ENCODE data around the gene PLXDC1.
A peak's percentile ranks its signal among the peaks of the same experiment; 100 is the strongest.

PLXDC1 gene

DNA sequence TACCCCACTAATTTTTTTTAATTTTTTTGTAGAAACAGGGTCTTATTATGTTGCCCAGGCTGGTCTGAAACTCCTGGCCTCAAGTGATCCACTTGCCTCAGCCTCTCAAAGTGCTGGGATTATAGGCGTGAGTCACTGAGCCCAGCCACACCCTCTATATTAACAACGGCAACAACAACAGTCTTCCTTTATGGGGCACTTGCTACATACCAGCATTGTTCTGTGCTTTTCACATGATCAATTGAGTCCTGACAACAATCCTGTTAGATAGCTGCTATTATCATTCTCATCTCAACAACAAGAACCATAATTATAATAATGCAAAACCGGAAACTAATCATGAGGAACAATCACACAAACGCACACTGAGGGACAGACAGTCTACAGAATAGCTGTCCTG lies 27.1 kb upstream of the PLXDC1 start:
- no peak overlapping the region for H3K9ac ChIP-seq (ENCODE audit: low read depth, low read length)
- no peak overlapping the region for H3K4me3 ChIP-seq (ENCODE audit: low read length)
- no peak overlapping the region for H3K27ac ChIP-seq (ENCODE audit: low read depth, low read length)
- H3K4me1 ChIP-seq (ENCODE audit: insufficient read depth, low read length): peaks cover 5% of the 10 kb centered on the region; the same call in 1 of the 2 replicates
- WGBS: 92% methylated on average over 4 of the region's 4 CpGs
- H3K9me3 ChIP-seq (ENCODE audit: insufficient read depth, low read depth, low read length): no peaks in the 10 kb centered on the region
- H3K27me3 ChIP-seq (ENCODE audit: insufficient read depth, low read length): no peaks in the 10 kb centered on the region
- H3K36me3 ChIP-seq (ENCODE audit: insufficient read depth, low read length): peaks cover 40% of the 10 kb centered on the region

DNA sequence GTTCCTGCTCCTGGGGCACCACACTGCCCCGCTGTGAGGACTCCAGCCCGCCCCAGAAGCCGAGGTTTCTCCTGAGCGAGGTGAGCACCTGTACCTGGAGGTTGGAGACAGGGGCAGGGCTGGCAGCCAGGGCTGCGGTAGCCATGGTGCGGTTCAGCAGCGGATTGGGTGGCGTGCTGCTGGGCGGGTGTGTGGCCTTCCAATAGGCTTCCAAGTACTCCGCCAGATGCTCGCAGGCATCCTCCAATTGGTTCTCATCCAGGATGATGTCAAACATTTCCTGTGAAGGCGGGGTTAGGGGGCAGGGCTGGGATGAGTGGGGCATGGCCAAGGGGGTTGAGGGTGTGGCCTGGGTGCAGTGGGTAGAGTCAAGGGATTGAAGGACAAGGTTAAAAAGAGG lies 25.8 kb upstream of the PLXDC1 start:
- Histone ChIP-seq H3K9me3 (ENCODE audit: insufficient read depth, low read depth, low read length) (no peaks in the 10 kb centered on the region), H3K27ac (ENCODE audit: low read depth, low read length) (no peak overlapping the region), H3K27me3 (ENCODE audit: insufficient read depth, low read length) (no peaks in the 10 kb centered on the region), H3K36me3 (ENCODE audit: insufficient read depth, low read length) (peaks cover 30% of the 10 kb centered on the region), H3K4me1 (ENCODE audit: insufficient read depth, low read length) (peaks cover 5% of the 10 kb centered on the region; the same call in 1 of the 2 replicates), H3K9ac (ENCODE audit: low read depth, low read length) (no peak overlapping the region), H3K4me3 (ENCODE audit: low read length) (no peak overlapping the region)
- 89% methylated on average over 12 of the region's 12 CpGs for WGBS

DNA sequence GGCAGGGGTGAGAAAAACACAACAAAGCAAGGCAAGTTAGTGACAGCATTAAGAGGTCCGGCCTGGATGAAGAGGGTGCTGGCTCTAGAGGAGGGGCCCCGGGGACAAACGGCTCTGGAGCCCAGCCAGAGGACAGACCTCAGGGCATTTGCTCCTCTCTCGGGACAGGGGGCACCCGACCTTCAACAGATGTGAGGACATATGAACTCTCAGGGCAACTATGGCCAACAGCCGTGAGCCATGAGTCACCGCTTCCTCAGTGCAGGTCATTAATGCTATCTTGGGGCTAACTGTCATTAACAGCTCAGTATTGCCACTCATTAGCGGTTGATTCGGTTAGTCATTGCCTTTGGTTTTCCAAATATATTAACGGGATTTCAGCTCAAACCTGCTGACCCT lies 24.3 kb upstream of the PLXDC1 start:
- no peaks in the 10 kb centered on the region for H3K9me3 ChIP-seq (ENCODE audit: insufficient read depth, low read depth, low read length)
- H3K4me1 ChIP-seq (ENCODE audit: insufficient read depth, low read length): peaks cover 5% of the 10 kb centered on the region; the same call in 1 of the 2 replicates
- peaks cover 25% of the 10 kb centered on the region for H3K36me3 ChIP-seq (ENCODE audit: insufficient read depth, low read length)
- H3K27me3 ChIP-seq (ENCODE audit: insufficient read depth, low read length): no peaks in the 10 kb centered on the region
- WGBS: 89% methylated on average over 10 of the region's 10 CpGs
- no peak overlapping the region for H3K9ac ChIP-seq (ENCODE audit: low read depth, low read length)
- no peak overlapping the region for H3K4me3 ChIP-seq (ENCODE audit: low read length)
- H3K27ac ChIP-seq (ENCODE audit: low read depth, low read length): no peak overlapping the region

DNA sequence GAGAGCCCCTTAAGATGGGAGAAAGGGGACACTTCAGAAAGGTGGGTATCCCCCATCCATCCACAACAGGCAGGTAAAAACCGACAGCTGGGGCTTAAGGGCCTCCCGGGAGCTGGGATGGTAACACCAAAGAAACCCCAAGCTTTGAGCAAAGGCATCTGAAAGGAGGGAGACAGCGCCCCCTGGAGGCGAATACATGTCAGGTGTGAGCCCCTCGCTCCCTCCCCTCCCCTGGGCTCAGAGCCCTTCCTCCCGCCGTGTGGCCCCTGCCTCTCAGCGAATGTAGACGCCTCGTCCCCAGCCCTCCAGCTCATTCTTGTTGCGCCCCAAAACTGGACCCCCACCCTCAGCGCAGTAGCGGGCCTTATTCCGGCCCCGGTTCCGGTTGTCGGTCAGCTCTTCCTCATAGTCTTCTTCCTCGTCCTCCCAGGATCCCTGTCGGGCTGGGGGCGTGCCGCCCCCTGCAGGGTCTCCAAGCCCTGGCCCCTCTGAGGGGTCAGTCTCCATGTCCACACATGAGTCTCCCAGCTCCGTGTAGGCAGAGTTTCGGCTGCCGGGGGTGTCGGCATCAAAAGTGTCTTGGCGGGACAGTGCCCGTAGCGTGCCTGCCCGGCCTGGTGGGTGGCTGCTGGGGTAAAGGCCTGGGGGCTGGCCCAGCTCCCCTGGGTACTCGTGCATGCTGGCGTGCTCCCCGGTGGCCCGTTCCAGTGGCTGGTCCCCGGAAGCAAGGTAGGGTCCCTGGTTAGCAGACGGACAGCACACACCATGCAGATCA lies 23.7 kb upstream of the PLXDC1 start:
- peaks cover 5% of the 10 kb centered on the region; the same call in 1 of the 2 replicates for H3K4me1 ChIP-seq (ENCODE audit: insufficient read depth, low read length)
- H3K9ac ChIP-seq (ENCODE audit: low read depth, low read length): no peak overlapping the region
- no peaks in the 10 kb centered on the region for H3K27me3 ChIP-seq (ENCODE audit: insufficient read depth, low read length)
- 55% methylated on average over 35 of the region's 35 CpGs for WGBS
- peaks cover 23% of the 10 kb centered on the region for H3K36me3 ChIP-seq (ENCODE audit: insufficient read depth, low read length)
- H3K4me3 ChIP-seq (ENCODE audit: low read length): peak overlapping the region; percentile 11; the same call in 1 of the 2 replicates
- no peak overlapping the region for H3K27ac ChIP-seq (ENCODE audit: low read depth, low read length)
- H3K9me3 ChIP-seq (ENCODE audit: insufficient read depth, low read depth, low read length): no peaks in the 10 kb centered on the region

DNA sequence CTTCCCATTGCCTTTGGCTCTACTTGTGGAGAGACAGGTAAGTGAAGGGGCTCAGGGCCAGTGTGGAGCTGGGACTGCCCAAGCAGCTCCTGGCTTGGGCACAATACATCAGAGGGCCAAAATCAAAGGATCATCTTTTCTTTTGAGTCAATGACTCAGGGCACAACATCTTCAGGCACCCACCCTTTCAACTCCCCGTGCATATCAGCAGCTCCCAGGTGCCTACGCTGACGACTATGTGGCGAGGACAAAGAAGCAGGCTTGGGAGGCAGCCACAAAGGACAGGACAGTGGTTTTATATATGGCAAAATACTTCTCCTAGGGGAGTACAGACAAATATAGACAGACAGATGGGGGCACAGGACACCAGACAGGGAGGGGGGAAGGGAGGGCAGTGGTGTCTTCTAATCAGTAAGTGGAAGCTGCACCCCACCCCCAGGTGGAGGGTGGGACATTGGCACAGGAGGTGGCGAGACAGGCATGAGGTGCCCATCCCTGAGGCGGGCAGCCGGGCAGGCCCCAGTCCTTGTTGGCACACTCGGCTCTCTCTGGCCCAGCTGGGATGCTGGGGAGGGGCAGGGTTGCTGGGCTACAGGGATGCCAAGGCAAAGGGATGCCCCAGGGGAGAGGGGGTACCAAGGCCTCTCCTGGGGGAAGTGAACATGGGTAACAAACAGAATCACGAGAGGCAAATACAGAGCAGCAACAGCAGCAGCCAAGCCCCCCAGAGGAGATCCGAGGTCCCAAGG lies 22.3 kb upstream of the PLXDC1 start:
- 85% methylated on average over 10 of the region's 10 CpGs for WGBS
- H3K27me3 ChIP-seq (ENCODE audit: insufficient read depth, low read length): peaks cover 4% of the 10 kb centered on the region; the same call in 1 of the 2 replicates
- H3K4me3 ChIP-seq (ENCODE audit: low read length): no peak overlapping the region
- peaks cover 17% of the 10 kb centered on the region for H3K36me3 ChIP-seq (ENCODE audit: insufficient read depth, low read length)
- no peak overlapping the region for H3K9ac ChIP-seq (ENCODE audit: low read depth, low read length)
- H3K27ac ChIP-seq (ENCODE audit: low read depth, low read length): no peak overlapping the region
- H3K4me1 ChIP-seq (ENCODE audit: insufficient read depth, low read length): peaks cover 5% of the 10 kb centered on the region; the same call in 1 of the 2 replicates
- no peaks in the 10 kb centered on the region for H3K9me3 ChIP-seq (ENCODE audit: insufficient read depth, low read depth, low read length)

DNA sequence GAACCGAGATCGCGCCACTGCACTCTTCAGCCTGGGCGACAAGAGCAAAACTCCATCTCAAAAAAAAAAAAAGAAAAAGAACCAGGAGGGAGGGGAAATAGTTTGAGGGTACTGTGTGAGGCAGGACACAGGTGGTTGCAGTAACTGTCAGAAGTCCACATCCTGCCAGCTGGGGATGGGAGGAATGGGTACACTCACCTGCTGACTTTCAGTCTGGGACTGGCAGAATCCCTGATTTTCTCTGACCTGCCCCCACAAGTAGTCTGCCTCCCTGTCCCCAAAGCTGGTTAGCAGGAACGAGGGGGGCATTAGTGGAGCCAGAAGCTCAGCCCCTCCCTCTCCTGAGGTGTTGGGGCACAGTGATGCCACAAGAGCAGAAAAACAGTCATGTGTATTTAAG lies 21.6 kb upstream of the PLXDC1 start:
- WGBS: 97% methylated on average over 4 of the region's 5 CpGs
- no peak overlapping the region for H3K27ac ChIP-seq (ENCODE audit: low read depth, low read length)
- H3K9ac ChIP-seq (ENCODE audit: low read depth, low read length): no peak overlapping the region
- H3K4me3 ChIP-seq (ENCODE audit: low read length): no peak overlapping the region
- H3K4me1 ChIP-seq (ENCODE audit: insufficient read depth, low read length): peaks cover 5% of the 10 kb centered on the region; the same call in 1 of the 2 replicates
- peaks cover 13% of the 10 kb centered on the region for H3K36me3 ChIP-seq (ENCODE audit: insufficient read depth, low read length)
- no peaks in the 10 kb centered on the region for H3K9me3 ChIP-seq (ENCODE audit: insufficient read depth, low read depth, low read length)
- peaks cover 4% of the 10 kb centered on the region; the same call in 1 of the 2 replicates for H3K27me3 ChIP-seq (ENCODE audit: insufficient read depth, low read length)

DNA sequence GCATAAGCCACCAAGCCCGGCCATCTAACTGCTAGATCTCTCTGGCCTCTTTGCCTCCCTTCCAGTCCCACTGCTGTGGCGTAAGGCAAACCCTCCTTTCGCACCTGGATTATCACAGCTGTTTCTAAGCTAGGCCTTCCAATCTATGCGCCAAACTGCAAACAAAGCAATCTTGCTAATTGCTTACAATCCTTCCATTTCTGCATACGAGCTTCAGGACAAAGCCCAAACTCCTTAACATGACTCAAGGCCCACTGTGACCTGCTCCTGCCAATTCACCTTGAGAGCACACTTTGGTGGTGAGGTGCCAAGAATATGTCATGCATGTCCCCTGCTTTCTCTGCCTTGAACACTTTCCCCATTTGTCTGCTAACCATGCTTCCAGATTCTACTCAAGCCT lies 20.5 kb upstream of the PLXDC1 start:
- H3K9me3 ChIP-seq (ENCODE audit: insufficient read depth, low read depth, low read length): no peaks in the 10 kb centered on the region
- H3K4me1 ChIP-seq (ENCODE audit: insufficient read depth, low read length): peaks cover 11% of the 10 kb centered on the region; the same call in 1 of the 2 replicates
- H3K36me3 ChIP-seq (ENCODE audit: insufficient read depth, low read length): peaks cover 8% of the 10 kb centered on the region
- H3K27me3 ChIP-seq (ENCODE audit: insufficient read depth, low read length): peaks cover 9% of the 10 kb centered on the region
- no peak overlapping the region for H3K9ac ChIP-seq (ENCODE audit: low read depth, low read length)
- 87% methylated on average over 5 of the region's 5 CpGs for WGBS
- no peak overlapping the region for H3K4me3 ChIP-seq (ENCODE audit: low read length)
- no peak overlapping the region for H3K27ac ChIP-seq (ENCODE audit: low read depth, low read length)

DNA sequence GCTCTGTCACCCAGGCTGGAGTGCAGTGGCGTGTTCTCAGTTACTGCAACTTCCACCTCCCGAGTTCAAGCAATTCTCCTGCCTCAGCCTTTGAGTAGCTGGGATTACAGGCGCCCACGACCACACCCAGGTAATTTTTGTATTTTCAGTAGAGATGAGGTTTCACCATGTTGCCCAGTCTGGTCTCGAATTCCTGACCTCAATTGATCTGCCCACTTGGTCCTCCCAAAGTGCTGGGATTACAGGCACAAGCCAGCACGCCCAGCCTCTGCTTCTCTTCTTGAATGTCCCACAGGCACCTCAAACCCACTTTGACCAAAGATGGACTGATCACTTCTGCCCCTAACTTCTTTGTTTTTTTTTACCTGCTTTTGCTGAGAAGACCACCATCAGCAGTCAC lies 19.1 kb upstream of the PLXDC1 start:
- no peaks in the 10 kb centered on the region for H3K9me3 ChIP-seq (ENCODE audit: insufficient read depth, low read depth, low read length)
- no peak overlapping the region for H3K27ac ChIP-seq (ENCODE audit: low read depth, low read length)
- H3K9ac ChIP-seq (ENCODE audit: low read depth, low read length): no peak overlapping the region
- no peak overlapping the region for H3K4me3 ChIP-seq (ENCODE audit: low read length)
- peaks cover 13% of the 10 kb centered on the region; the same call in 1 of the 2 replicates for H3K4me1 ChIP-seq (ENCODE audit: insufficient read depth, low read length)
- H3K27me3 ChIP-seq (ENCODE audit: insufficient read depth, low read length): peaks cover 23% of the 10 kb centered on the region
- H3K36me3 ChIP-seq (ENCODE audit: insufficient read depth, low read length): no peaks in the 10 kb centered on the region
- WGBS: 91% methylated on average over 6 of the region's 6 CpGs

DNA sequence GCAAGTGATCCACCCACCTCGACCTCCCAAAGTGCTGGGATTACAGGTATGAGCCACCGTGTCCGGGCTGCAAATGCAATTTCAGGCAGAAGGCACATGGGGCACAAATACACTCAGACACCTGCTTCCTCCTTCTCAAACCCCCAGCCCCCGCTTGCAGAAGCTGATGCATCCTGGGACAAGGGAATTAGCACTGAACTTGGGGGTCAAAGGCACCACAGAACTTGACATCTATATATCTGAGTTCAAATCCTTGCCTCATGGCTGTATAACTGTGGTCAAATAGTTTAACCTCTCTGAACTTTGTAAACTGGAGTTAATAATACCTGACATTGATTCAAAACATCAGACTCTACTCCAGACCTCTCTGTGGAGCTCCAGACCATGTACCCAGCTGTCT lies 18.7 kb upstream of the PLXDC1 start:
- H3K4me1 ChIP-seq (ENCODE audit: insufficient read depth, low read length): peaks cover 13% of the 10 kb centered on the region; the same call in 1 of the 2 replicates
- 90% methylated on average over 4 of the region's 4 CpGs for WGBS
- H3K27me3 ChIP-seq (ENCODE audit: insufficient read depth, low read length): peaks cover 27% of the 10 kb centered on the region
- no peak overlapping the region for H3K4me3 ChIP-seq (ENCODE audit: low read length)
- no peaks in the 10 kb centered on the region for H3K9me3 ChIP-seq (ENCODE audit: insufficient read depth, low read depth, low read length)
- no peak overlapping the region for H3K9ac ChIP-seq (ENCODE audit: low read depth, low read length)
- no peak overlapping the region for H3K27ac ChIP-seq (ENCODE audit: low read depth, low read length)
- H3K36me3 ChIP-seq (ENCODE audit: insufficient read depth, low read length): no peaks in the 10 kb centered on the region

DNA sequence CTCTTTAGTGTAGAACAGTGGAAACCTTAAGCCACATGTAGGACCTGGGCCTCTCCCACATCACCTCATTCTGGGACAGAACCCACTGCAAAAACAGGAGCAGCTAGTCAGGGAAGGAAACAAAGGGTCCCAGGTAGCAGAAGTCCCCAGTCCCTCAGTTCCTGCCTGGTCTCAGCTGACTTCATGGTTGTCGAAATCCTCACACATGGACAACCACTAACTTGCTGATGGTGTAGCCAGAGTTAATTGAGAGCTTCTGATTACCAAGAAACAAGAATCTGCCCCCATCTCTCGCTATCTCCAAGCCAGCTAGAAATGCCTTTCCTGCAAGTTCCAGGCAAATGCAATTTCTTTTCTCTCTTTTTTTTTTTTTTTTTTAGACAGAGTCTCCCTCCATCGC lies 18.1 kb upstream of the PLXDC1 start:
- no peak overlapping the region for H3K4me3 ChIP-seq (ENCODE audit: low read length)
- H3K27ac ChIP-seq (ENCODE audit: low read depth, low read length): no peak overlapping the region
- H3K36me3 ChIP-seq (ENCODE audit: insufficient read depth, low read length): no peaks in the 10 kb centered on the region
- H3K27me3 ChIP-seq (ENCODE audit: insufficient read depth, low read length): peaks cover 31% of the 10 kb centered on the region
- H3K9ac ChIP-seq (ENCODE audit: low read depth, low read length): no peak overlapping the region
- peaks cover 11% of the 10 kb centered on the region; the same call in 1 of the 2 replicates for H3K4me1 ChIP-seq (ENCODE audit: insufficient read depth, low read length)
- no peaks in the 10 kb centered on the region for H3K9me3 ChIP-seq (ENCODE audit: insufficient read depth, low read depth, low read length)
- whole genome bisulfite sequencing: 79% methylated on average over 3 of the region's 3 CpGs

DNA sequence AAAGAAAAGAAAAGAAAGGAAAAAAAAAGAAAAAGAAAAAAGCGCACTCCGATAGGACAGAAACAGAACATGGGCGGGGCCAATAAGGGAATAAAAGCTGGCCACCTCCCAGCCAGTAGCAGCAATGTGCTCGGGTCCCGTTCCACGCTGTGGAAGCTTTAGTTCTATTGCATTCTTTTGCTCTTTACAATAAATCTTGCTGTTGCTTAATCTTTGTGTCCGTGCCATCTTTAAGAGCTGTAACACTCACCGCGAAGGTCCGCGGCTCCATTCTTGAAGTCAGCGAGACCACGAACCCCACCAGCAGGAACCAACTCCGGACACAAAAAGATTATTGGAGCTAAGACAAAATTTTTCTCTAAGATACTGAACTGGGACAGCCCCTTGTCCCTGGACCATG lies 17.7 kb upstream of the PLXDC1 start:
- Histone ChIP-seq H3K36me3 (ENCODE audit: insufficient read depth, low read length) (no peaks in the 10 kb centered on the region), H3K4me3 (ENCODE audit: low read length) (no peak overlapping the region), H3K27ac (ENCODE audit: low read depth, low read length) (no peak overlapping the region), H3K9me3 (ENCODE audit: insufficient read depth, low read depth, low read length) (no peaks in the 10 kb centered on the region), H3K27me3 (ENCODE audit: insufficient read depth, low read length) (peaks cover 35% of the 10 kb centered on the region), H3K9ac (ENCODE audit: low read depth, low read length) (no peak overlapping the region), H3K4me1 (ENCODE audit: insufficient read depth, low read length) (peaks cover 11% of the 10 kb centered on the region; the same call in 1 of the 2 replicates)
- WGBS: 98% methylated on average over 14 of the region's 14 CpGs

Data from HUES64 (cell line).